Naive thymus-derived CD4-positive, alpha-beta T cell (primary cell): ENCODE data around the gene ADAMTS6. TPM values are rescaled to one million over a fixed set of nuclear protein-coding genes. Genes with fewer than 3 reads are reported as not detected.

Source experiments
- ATAC-seq: fragments of 150-1000 bp; cut with Tn5 transposase; 2 replicates; pipeline ENCODE4 v1.10.0; 2021; ENCODE audit warnings: mild to moderate bottlenecking, moderate library complexity
- CTCF ChIA-PET: fragments of 350-600 bp; sonication (Branson Sonifier 250); formaldehyde crosslinking; loops from one replicate; lab custom pipeline; 2021; ENCODE audit warnings: antibody characterized with exemption; lab: Charles Lee
- POLR2A ChIA-PET: fragments of 350-600 bp; sonication (Branson Sonifier 250); formaldehyde crosslinking; loops from one replicate; lab custom pipeline; 2021; ENCODE audit warnings: antibody characterized with exemption, inconsistent platforms; lab: Charles Lee
- DNase-seq, 9 donors: peaks; one replicate each; pipeline versions ENCODE4 v3.0.0 to v3.0.0-alpha.2; 2020 to 2022; ENCODE audit warnings: mixed read lengths in 1 of 9
- H3K27ac ChIP-seq: one replicate; pipeline ENCODE4 v1.7.0; 2013; ENCODE audit warnings: mild to moderate bottlenecking, low read depth, low read length, moderate library complexity
- H3K27me3 ChIP-seq, 2 donors: one replicate each; pipeline ENCODE4 v1.7.0; 2013; ENCODE audit warnings: low read length in 2 of 2, mild to moderate bottlenecking in 2 of 2, moderate library complexity in 2 of 2; ENCODE audit not compliant: control insufficient read depth in 2 of 2, insufficient read depth in 2 of 2
- H3K36me3 ChIP-seq, 3 experiments: 1 replicate in 2 of 3; 2 replicates in 1 of 3; pipeline ENCODE4 v1.7.0; 2013; ENCODE audit warnings: low read length in 3 of 3, mild to moderate bottlenecking in 3 of 3, moderate library complexity in 1 of 3; ENCODE audit not compliant: insufficient read depth in 3 of 3, control insufficient read depth in 2 of 3
- H3K4me1 ChIP-seq, 2 donors: one replicate each; pipeline ENCODE4 v1.7.0; 2013; ENCODE audit warnings: low read length in 2 of 2, mild to moderate bottlenecking in 2 of 2, moderate library complexity in 1 of 2; ENCODE audit not compliant: control insufficient read depth in 2 of 2, insufficient read depth in 2 of 2
- H3K4me3 ChIP-seq: 2 replicates; pipeline ENCODE4 v1.7.0; 2013; ENCODE audit warnings: mild to moderate bottlenecking, low read length
- H3K9me3 ChIP-seq, 3 experiments: 1 replicate in 2 of 3; 2 replicates in 1 of 3; pipeline ENCODE4 v1.7.0; 2013; ENCODE audit warnings: low read length in 3 of 3; ENCODE audit not compliant: control insufficient read depth in 2 of 3
- H3K27ac Mint-ChIP-seq, 9 donors: one replicate each; pipeline ENCODE4 v1.8.0; 2020 to 2022; ENCODE audit warnings: mixed read lengths in 9 of 9, mild to moderate bottlenecking in 8 of 9, moderate library complexity in 5 of 9, inconsistent platforms in 2 of 9
- H3K27me3 Mint-ChIP-seq, 5 donors: one replicate each; pipeline ENCODE4 v1.8.0; 2021 to 2022; ENCODE audit warnings: mixed read lengths in 5 of 5, mild to moderate bottlenecking in 1 of 5
- H3K36me3 Mint-ChIP-seq, 5 donors: one replicate each; pipeline ENCODE4 v1.8.0; 2020 to 2022; ENCODE audit warnings: mixed read lengths in 5 of 5, mild to moderate bottlenecking in 3 of 5, inconsistent platforms in 1 of 5
- H3K4me1 Mint-ChIP-seq, 7 donors: one replicate each; pipeline ENCODE4 v1.8.0; 2020 to 2022; ENCODE audit warnings: mixed read lengths in 7 of 7, mild to moderate bottlenecking in 3 of 7, inconsistent platforms in 1 of 7
- H3K4me3 Mint-ChIP-seq, 10 donors: one replicate each; pipeline ENCODE4 v1.8.0; 2020 to 2022; ENCODE audit warnings: mild to moderate bottlenecking in 10 of 10, mixed read lengths in 10 of 10, moderate library complexity in 6 of 10, inconsistent platforms in 2 of 10
- H3K9me3 Mint-ChIP-seq, 11 donors: one replicate each; pipeline ENCODE4 v1.8.0; 2020 to 2022; ENCODE audit warnings: mixed read lengths in 11 of 11, mild to moderate bottlenecking in 4 of 11, inconsistent platforms in 1 of 11, moderate library complexity in 1 of 11
- intact Hi-C, 2 donors: fragments of 100-400 bp; cut with micrococcal nuclease; formaldehyde crosslinking; loops; one replicate each; pipeline ENCODE4 v1.15.1; 2023
- polyA plus RNA-seq, 2 donors: library from polyadenylated mRNA; unstranded; fragments of 300-500 nt; fragmentation: Illumina TruSeq; gene quantifications; one replicate each; pipeline ENCODE4 v1.2.3, GENCODE V29; 2021
- total RNA-seq, 6 experiments: library from RNA in 5 of 6; stranded (reverse) in 5 of 6; gene quantifications; 1 replicate in 5 of 6; 2 replicates in 1 of 6; pipeline ENCODE4 v1.2.3 and lab custom pipeline; 2021 to 2026

ADAMTS6 gene
- total and polyA plus RNA-seq, 7 experiments from 2014 or later, result 0.14 to 4.5 (median 2.6) TPM

DNA sequence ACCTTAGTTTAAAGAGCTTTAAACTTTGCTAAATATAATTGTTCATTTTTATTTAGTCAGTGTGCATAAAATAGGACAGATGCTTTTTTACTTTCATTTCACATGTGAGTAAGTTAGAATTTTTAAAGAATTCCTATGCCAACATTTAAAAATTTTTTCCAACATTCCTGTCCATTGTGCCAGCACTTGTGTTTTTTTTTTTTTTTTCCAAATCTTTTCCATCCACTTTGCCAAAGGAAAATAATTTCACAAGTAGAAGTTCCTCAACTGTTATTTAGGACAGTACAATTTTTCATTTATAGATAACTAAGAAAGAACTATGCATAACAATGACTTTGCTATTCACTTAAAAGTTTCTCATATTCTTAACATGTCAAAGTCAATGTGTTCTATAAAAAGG is 189.5 kb downstream of the ADAMTS6 start:
- ChIA-PET POLR2A (no interaction called here), CTCF (no interaction called here)
- Mint-ChIP-seq H3K4me1 (no peaks in the 10 kb centered on the region), H3K4me3 (no peak overlapping the region), H3K36me3 (no peaks in the 10 kb centered on the region), H3K27me3 (no peaks in the 10 kb centered on the region), H3K9me3 (no peaks in the 10 kb centered on the region), H3K27ac (no peak overlapping the region)
- Histone ChIP-seq H3K36me3 (no peaks in the 10 kb centered on the region), H3K9me3 (no peaks in the 10 kb centered on the region), H3K27ac (no peak overlapping the region), H3K4me3 (no peak overlapping the region), H3K27me3 (no peaks in the 10 kb centered on the region), H3K4me1 (no peaks in the 10 kb centered on the region)
- ATAC-seq (no peak), DNase-seq (no peak)
- intact Hi-C loops, result no loop called here

GRCh38 chr5:65290677-65291076 is 191.0 kb downstream of the ADAMTS6 start:
- H3K4me3 Mint-ChIP-seq, result no peak overlapping the region
- Histone ChIP-seq H3K4me3 (no peak overlapping the region), H3K27ac (no peak overlapping the region), H3K9me3 (no peaks in the 10 kb centered on the region), H3K36me3 (no peaks in the 10 kb centered on the region), H3K27me3 (no peaks in the 10 kb centered on the region), H3K4me1 (no peaks in the 10 kb centered on the region)
- intact Hi-C loops, result no loop called here
- no peaks in the 10 kb centered on the region for H3K27me3 Mint-ChIP-seq
- ATAC-seq (no peak), DNase-seq (no peak)
- no peaks in the 10 kb centered on the region for H3K4me1 Mint-ChIP-seq
- POLR2A ChIA-PET, result no interaction called here
- no peaks in the 10 kb centered on the region for H3K36me3 Mint-ChIP-seq
- CTCF ChIA-PET, result no interaction called here
- no peak overlapping the region for H3K27ac Mint-ChIP-seq
- no peaks in the 10 kb centered on the region for H3K9me3 Mint-ChIP-seq

DNA sequence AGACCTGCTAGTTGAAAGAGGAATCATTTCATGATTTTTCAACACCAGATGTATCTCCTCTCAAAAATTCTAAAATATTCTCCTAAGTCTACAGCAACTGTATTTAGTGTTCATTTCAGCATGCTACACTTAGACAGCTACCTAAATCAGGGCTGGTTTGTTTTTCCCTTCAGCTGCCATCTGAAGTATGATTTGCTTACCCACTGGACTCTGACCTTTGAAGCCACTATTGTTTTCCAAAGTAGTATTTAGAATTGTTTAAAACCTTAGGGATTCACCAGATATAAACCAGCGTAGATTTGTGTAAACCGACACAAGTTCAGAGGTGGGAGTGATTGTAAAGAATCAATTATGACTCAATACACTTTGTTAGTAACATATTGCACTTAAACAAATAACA is 193.1 kb downstream of the ADAMTS6 start:
- POLR2A ChIA-PET, result interaction anchor here (0.6 kb wide), 1 partner anchor 249 kb away, joined by 6 read pairs; no protein-coding TSS in a partner anchor

GRCh38 chr5:65279603-65280002 is 202.1 kb downstream of the ADAMTS6 start:
- intact Hi-C loops, result no loop called here
- Histone ChIP-seq H3K27ac (no peak overlapping the region), H3K4me1 (no peaks in the 10 kb centered on the region), H3K36me3 (no peaks in the 10 kb centered on the region), H3K4me3 (no peak overlapping the region), H3K27me3 (no peaks in the 10 kb centered on the region), H3K9me3 (no peaks in the 10 kb centered on the region)
- Mint-ChIP-seq H3K9me3 (peaks cover 0 to 6% (median 0%) of the 10 kb centered on the region in 11 donors), H3K4me3 (no peak overlapping the region), H3K27ac (no peak overlapping the region), H3K36me3 (peaks cover 0 to 10% (median 0%) of the 10 kb centered on the region in 5 donors), H3K4me1 (no peaks in the 10 kb centered on the region), H3K27me3 (peaks cover 0 to 4% (median 3%) of the 10 kb centered on the region in 5 donors)
- ATAC-seq, result no peak
- ChIA-PET POLR2A (no interaction called here), CTCF (no interaction called here)
- no peak for DNase-seq

More for the DNA sequence above, 193.1 kb downstream of the ADAMTS6 start:
- Histone ChIP-seq H3K27me3 (no peaks in the 10 kb centered on the region), H3K27ac (no peak overlapping the region), H3K4me3 (no peak overlapping the region), H3K4me1 (no peaks in the 10 kb centered on the region), H3K36me3 (no peaks in the 10 kb centered on the region), H3K9me3 (no peaks in the 10 kb centered on the region)
- DNase-seq (no peak), ATAC-seq (no peak)
- Mint-ChIP-seq H3K27ac (no peak overlapping the region), H3K27me3 (no peaks in the 10 kb centered on the region), H3K9me3 (no peaks in the 10 kb centered on the region), H3K4me1 (no peaks in the 10 kb centered on the region), H3K36me3 (no peaks in the 10 kb centered on the region), H3K4me3 (no peak overlapping the region)
- intact Hi-C loops, result no loop called here
- CTCF ChIA-PET, result no interaction called here

- DNase-seq, result no peak
- no peak overlapping the region for H3K27ac ChIP-seq
- no peaks in the 10 kb centered on the region for H3K4me1 ChIP-seq
- no peaks in the 10 kb centered on the region for H3K36me3 ChIP-seq
- H3K27me3 Mint-ChIP-seq, result peaks cover 0 to 5% (median 3%) of the 10 kb centered on the region in 5 donors
- intact Hi-C loops, result no loop called here
- H3K4me3 Mint-ChIP-seq, result no peak overlapping the region
- ChIA-PET CTCF (no interaction called here), POLR2A (no interaction called here)
- H3K9me3 ChIP-seq, result no peaks in the 10 kb centered on the region
- H3K9me3 Mint-ChIP-seq, result peaks cover 0 to 6% (median 0%) of the 10 kb centered on the region in 11 donors
- ATAC-seq, result no peak
- no peak overlapping the region for H3K27ac Mint-ChIP-seq
- H3K36me3 Mint-ChIP-seq, result no peaks in the 10 kb centered on the region
- no peaks in the 10 kb centered on the region for H3K4me1 Mint-ChIP-seq
- H3K4me3 ChIP-seq, result no peak overlapping the region
- no peaks in the 10 kb centered on the region for H3K27me3 ChIP-seq
Observed at GRCh38 chr5:65276178-65276890, 205.4 kb downstream of the ADAMTS6 start.

- Histone ChIP-seq H3K36me3 (no peaks in the 10 kb centered on the region), H3K9me3 (no peaks in the 10 kb centered on the region), H3K4me1 (no peaks in the 10 kb centered on the region), H3K4me3 (no peak overlapping the region), H3K27ac (no peak overlapping the region), H3K27me3 (no peaks in the 10 kb centered on the region)
- Mint-ChIP-seq H3K27me3 (peaks cover 0 to 5% (median 0%) of the 10 kb centered on the region in 5 donors), H3K36me3 (no peaks in the 10 kb centered on the region), H3K4me1 (no peaks in the 10 kb centered on the region), H3K27ac (no peak overlapping the region), H3K4me3 (no peak overlapping the region), H3K9me3 (no peaks in the 10 kb centered on the region)
- ChIA-PET POLR2A (no interaction called here), CTCF (no interaction called here)
- DNase-seq, result no peak
- intact Hi-C loops, result no loop called here
- ATAC-seq, result no peak
Observed at GRCh38 chr5:65271906-65272305, 209.8 kb downstream of the ADAMTS6 start.

- intact Hi-C loops, result no loop called here
- H3K9me3 Mint-ChIP-seq, result no peaks in the 10 kb centered on the region
- Histone ChIP-seq H3K4me1 (no peaks in the 10 kb centered on the region), H3K36me3 (no peaks in the 10 kb centered on the region), H3K4me3 (no peak overlapping the region), H3K27ac (no peak overlapping the region), H3K9me3 (no peaks in the 10 kb centered on the region), H3K27me3 (no peaks in the 10 kb centered on the region)
- ATAC-seq (no peak), DNase-seq (no peak)
- H3K27me3 Mint-ChIP-seq, result peaks cover 0 to 2% (median 0%) of the 10 kb centered on the region in 5 donors
- H3K27ac Mint-ChIP-seq, result no peak overlapping the region
- ChIA-PET CTCF (no interaction called here), POLR2A (no interaction called here)
- no peaks in the 10 kb centered on the region for H3K36me3 Mint-ChIP-seq
- no peaks in the 10 kb centered on the region for H3K4me1 Mint-ChIP-seq
- no peak overlapping the region for H3K4me3 Mint-ChIP-seq
Observed at GRCh38 chr5:65268525-65268924, 213.2 kb downstream of the ADAMTS6 start.
